Parathyroid adenoma (tissue), 2 donors: ENCODE data around the gene DENND5A.

Source experiments
- H2AFZ ChIP-seq: fragments of 300-600 bp; sonication (generic); one replicate; pipeline ENCODE4 v1.7.0; 2017; ENCODE audit warnings: antibody characterized with exemption, mild to moderate bottlenecking
- H3K27ac ChIP-seq: fragments of 300-600 bp; sonication (generic); one replicate; pipeline ENCODE4 v1.7.0; 2017
- H3K27me3 ChIP-seq: fragments of 300-600 bp; sonication (generic); one replicate; pipeline ENCODE4 v1.7.0; 2017; ENCODE audit warnings: low read length; ENCODE audit not compliant: control insufficient read depth, insufficient read depth
- H3K36me3 ChIP-seq: fragments of 300-600 bp; sonication (generic); one replicate; pipeline ENCODE4 v1.7.0; 2017; ENCODE audit warnings: low read length; ENCODE audit not compliant: control insufficient read depth, insufficient read depth
- H3K4me1 ChIP-seq: fragments of 300-600 bp; sonication (generic); one replicate; pipeline ENCODE4 v1.7.0; 2017; ENCODE audit warnings: control low read depth
- H3K4me2 ChIP-seq: fragments of 300-600 bp; sonication (generic); one replicate; pipeline ENCODE4 v1.7.0; 2017; ENCODE audit warnings: low read length
- H3K4me3 ChIP-seq: fragments of 300-600 bp; sonication (generic); one replicate; pipeline ENCODE4 v1.7.0; 2017; ENCODE audit warnings: low read depth, low read length
- H3K79me2 ChIP-seq: fragments of 300-600 bp; sonication (generic); one replicate; pipeline ENCODE4 v1.7.0; 2017; ENCODE audit warnings: control low read depth
- H3K9ac ChIP-seq: fragments of 300-600 bp; sonication (generic); one replicate; pipeline ENCODE4 v1.7.0; 2017; ENCODE audit warnings: mild to moderate bottlenecking
- H3K9me3 ChIP-seq: fragments of 300-600 bp; sonication (generic); one replicate; pipeline ENCODE4 v1.7.0; 2017; ENCODE audit warnings: low read length; ENCODE audit not compliant: control insufficient read depth
- CTCF ChIP-seq: fragments of 300-600 bp; sonication (generic); IDR thresholded peaks from one replicate; pipeline ENCODE4 v1.7.0; 2017; ENCODE audit warnings: antibody characterized with exemption, mild to moderate bottlenecking
- donor health status: primary hyperparathyroidism.

Gene DENND5A

GRCh38 chr11:9265211-9266131, at the start of gene DENND5A:
Gene DENND5A, minus strand, starts transcription at chr11:9265350. Its CDS starts 281 bp downstream, at chr11:9265069.
- Histone ChIP-seq H3K4me2 (peak within 1 kb of the TSS; percentile 76), H3K4me1 (no peaks in the 10 kb centered on the region), H3K4me3 (peak within 1 kb of the TSS; percentile 64), H2AFZ (peak within 1 kb of the TSS; percentile 90), H3K9ac (no peak within 1 kb of the TSS), H3K36me3 (no peaks in the 10 kb centered on the region), H3K27ac (peak within 1 kb of the TSS; percentile 68), H3K79me2 (no peaks in the 10 kb centered on the region), H3K9me3 (no peaks in the 10 kb centered on the region), H3K27me3 (no peaks in the 10 kb centered on the region)
- no peak for TF ChIP-seq CTCF

- H3K4me3 ChIP-seq = peak within 1 kb of the TSS; percentile 88
- no peaks in the 10 kb centered on the region for H3K4me1 ChIP-seq
- H3K27me3 ChIP-seq = no peaks in the 10 kb centered on the region
- no peaks in the 10 kb centered on the region for H3K36me3 ChIP-seq
- peak within 1 kb of the TSS; percentile 72 for H3K9ac ChIP-seq
- H2AFZ ChIP-seq = peak within 1 kb of the TSS; percentile 88
- H3K27ac ChIP-seq = peak within 1 kb of the TSS; percentile 72
- peak within 1 kb of the TSS; percentile 83 for H3K4me2 ChIP-seq
- H3K79me2 ChIP-seq = peaks cover 15% of the 10 kb centered on the region
- no peak for TF ChIP-seq CTCF
- H3K9me3 ChIP-seq = no peaks in the 10 kb centered on the region
Measured at GRCh38 chr11:9314291-9315077, 49.3 kb upstream of the DENND5A start, which contains the start of gene TMEM41B. Gene TMEM41B, minus strand, starts transcription at chr11:9314593. Its CDS starts 152 bp downstream, at chr11:9314441.

- Histone ChIP-seq H2AFZ (peak overlapping the region; percentile 88), H3K79me2 (peaks cover 19% of the 10 kb centered on the region), H3K4me2 (peak overlapping the region; percentile 74), H3K36me3 (no peaks in the 10 kb centered on the region), H3K9ac (peak overlapping the region; percentile 72), H3K4me3 (peak overlapping the region; percentile 88), H3K27me3 (no peaks in the 10 kb centered on the region), H3K9me3 (no peaks in the 10 kb centered on the region), H3K27ac (peak overlapping the region; percentile 72), H3K4me1 (no peaks in the 10 kb centered on the region)
- TF ChIP-seq CTCF = no peak
Measured at GRCh38 chr11:9313648-9314290, 48.6 kb upstream of the DENND5A start.

GRCh38 chr11:9310485-9311090, 45.4 kb upstream of the DENND5A start:
- H3K79me2 ChIP-seq = peaks cover 30% of the 10 kb centered on the region
- H3K9ac ChIP-seq = no peak overlapping the region
- H3K4me1 ChIP-seq = no peaks in the 10 kb centered on the region
- TF ChIP-seq CTCF = no peak
- no peak overlapping the region for H3K4me3 ChIP-seq
- H3K4me2 ChIP-seq = no peak overlapping the region
- H2AFZ ChIP-seq = no peak overlapping the region
- H3K9me3 ChIP-seq = no peaks in the 10 kb centered on the region
- H3K27ac ChIP-seq = no peak overlapping the region
- no peaks in the 10 kb centered on the region for H3K36me3 ChIP-seq
- no peaks in the 10 kb centered on the region for H3K27me3 ChIP-seq
